ENCODE results near the gene HTR3C.

DNA sequence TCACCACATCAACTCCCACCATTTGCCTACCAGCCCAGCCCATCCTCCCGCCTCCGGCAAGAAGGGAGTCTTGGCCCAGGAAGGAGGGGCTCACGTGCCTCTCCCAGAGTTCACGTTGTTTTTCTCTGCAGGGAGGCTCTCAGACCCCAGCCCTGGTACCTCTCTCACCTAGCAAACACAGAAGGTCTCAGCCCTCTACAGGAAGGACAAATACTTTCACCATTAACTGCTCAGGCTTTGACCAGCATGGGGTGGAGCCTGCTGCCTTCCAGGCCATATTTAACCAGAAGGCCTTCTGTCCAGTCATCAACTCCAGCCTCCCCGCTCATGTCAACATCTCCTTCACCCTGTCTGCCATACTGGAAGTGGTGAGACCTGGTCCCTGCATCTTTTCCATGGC lies 25.0 kb downstream of the HTR3C start:
- TF ChIP-seq, protein P1, sequence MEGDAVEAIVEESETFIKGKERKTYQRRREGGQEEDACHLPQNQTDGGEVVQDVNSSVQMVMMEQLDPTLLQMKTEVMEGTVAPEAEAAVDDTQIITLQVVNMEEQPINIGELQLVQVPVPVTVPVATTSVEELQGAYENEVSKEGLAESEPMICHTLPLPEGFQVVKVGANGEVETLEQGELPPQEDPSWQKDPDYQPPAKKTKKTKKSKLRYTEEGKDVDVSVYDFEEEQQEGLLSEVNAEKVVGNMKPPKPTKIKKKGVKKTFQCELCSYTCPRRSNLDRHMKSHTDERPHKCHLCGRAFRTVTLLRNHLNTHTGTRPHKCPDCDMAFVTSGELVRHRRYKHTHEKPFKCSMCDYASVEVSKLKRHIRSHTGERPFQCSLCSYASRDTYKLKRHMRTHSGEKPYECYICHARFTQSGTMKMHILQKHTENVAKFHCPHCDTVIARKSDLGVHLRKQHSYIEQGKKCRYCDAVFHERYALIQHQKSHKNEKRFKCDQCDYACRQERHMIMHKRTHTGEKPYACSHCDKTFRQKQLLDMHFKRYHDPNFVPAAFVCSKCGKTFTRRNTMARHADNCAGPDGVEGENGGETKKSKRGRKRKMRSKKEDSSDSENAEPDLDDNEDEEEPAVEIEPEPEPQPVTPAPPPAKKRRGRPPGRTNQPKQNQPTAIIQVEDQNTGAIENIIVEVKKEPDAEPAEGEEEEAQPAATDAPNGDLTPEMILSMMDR (IDR thresholded peaks at IDR 0.05) = no peak
- no peak for TF ChIP-seq POLR2A (IDR thresholded peaks at IDR 0.05)

Measured in right lobe of liver (tissue), 4 donors.